Activated CD4-positive, alpha-beta T cell treated with anti-CD3 and anti-CD28 coated beads for 48 hours (primary cell): Measurements from ENCODE around the gene GLI3.

Experiments
- DNase-seq: peaks from one replicate; pipeline ENCODE4 v3.0.0-alpha.2; 2020

Gene GLI3

DNA sequence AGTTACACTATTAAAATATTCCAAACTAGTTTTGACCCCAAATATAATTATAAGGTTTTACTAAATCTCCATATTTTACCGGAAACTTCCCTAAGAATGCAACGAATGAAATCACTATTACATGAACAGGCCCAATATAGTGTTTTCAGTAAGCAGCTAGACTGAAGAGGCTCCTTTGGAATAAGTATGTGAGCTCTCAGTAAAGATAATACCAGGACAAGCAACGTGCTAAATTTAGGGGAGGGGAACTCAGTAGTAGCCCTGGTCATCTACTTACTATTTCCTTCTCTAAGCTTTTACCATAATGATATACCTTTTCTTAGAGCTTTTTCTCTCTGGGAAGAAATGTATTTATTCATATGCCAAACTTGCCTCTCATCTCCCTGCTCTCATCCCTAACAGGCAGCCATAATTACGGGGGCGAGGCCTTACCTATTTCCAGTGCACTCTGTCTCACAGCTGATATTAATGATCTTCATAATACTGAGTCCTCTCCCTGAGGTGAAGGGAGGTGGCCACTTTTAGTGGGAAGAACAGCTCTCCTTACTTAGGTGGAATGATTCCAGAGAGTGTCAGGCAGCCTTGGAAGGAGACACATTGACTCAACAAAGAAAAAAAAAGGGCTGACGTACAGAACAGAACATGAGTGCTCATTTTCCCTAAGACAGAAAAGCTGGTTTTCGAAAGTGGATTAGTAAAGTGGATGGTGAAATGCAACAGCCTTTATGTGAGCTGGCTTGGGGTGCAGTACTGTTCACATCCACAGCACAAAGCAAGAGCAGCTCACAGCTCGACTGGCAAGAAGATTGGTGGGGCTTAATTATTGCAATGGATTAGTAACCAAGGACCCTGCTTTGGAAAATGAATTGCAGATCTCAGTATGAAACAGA lies 165.4 kb downstream of the GLI3 start:
- no peak for DNase-seq

DNA sequence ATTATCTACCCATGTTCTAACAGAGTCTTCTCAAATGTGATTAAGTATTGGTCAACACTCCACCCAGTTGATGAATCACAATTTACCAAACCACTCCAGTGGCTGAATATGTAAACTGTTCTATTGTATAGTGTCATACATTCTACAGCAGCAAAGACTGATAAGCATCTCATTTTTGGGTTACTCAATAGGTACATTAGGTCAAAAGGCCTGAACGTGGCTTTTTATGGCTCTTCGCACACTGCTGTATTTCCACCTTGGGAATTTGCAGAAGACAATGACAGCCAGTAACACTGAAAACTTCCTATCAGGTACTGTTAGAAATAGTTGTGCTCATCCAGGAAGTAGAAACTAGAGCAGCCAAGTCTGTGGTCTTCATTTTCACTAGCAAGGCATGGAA lies 166.9 kb downstream of the GLI3 start:
- no peak for DNase-seq

DNA sequence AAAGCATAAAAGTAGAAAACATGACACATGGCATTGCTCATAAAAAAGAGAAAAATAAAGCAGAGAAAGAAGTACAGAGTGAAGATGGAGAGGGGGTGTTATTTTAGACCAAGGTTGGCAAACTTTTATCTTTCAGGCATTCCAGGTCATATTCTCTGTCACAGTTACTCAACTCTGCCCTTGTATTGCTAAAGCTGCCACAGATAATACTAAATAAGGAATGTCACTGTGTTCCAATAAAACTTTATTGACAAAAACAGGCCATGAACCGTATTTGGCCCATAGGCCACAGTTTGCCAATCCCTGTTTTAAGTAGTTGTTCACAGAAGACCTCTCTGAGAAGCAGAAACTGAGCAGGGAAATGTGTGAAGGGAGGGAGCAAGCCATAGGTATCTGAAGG lies 167.4 kb downstream of the GLI3 start:
- no peak for DNase-seq

DNA sequence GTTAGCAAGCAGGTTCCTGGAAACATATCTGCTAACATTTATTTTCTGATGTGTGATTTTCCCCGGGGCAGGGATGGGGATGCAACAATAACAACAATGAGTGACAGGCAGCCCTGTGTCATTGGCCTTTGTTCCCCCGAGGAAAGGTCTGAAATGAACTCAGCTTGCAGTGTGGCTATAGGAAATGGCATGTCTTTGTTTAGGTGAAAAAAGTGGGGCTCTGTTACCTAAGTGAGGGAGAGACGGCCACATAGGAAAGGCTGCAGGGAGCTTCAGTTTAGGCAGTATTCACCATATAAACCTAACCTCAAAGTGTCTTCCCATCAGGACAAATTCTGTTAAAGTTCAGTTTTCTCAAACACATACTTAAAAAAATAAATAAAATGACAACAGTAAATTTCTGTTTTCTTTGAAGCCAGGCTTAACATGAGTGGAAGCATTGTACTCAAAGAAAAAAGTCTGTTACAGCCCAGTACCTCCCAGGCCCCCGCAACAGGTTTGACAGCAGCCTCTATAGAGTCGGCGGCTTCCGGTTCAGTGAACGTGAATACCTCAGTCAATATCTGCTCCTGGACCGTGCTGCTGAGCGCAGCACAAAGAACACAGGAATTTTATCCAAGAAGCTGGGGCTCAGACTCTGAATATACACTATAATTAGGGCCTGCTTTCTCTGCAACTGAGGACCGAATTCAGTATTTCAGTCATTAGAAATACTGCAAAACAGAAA lies 168.3 kb downstream of the GLI3 start:
- DNase-seq, result no peak

DNA sequence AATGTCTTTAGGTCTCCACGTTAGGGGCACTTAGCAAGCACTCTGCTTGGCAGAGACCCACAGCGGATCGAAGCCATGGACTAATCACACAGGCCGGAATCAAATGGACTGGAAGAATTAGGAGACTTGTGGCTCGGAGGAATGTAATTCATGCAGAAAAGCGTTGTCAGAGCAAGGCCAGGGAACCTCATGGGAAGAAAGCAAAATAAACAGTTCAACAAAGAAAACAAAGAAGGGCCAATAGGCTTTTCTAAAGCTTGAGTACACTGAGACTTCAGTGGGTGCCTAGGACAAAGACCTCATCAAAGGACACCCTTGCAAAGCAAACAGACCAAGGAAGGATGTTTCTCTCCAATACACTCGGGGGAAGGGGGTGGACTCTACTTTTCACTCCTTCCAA lies 171.1 kb downstream of the GLI3 start:
- no peak for DNase-seq

DNA sequence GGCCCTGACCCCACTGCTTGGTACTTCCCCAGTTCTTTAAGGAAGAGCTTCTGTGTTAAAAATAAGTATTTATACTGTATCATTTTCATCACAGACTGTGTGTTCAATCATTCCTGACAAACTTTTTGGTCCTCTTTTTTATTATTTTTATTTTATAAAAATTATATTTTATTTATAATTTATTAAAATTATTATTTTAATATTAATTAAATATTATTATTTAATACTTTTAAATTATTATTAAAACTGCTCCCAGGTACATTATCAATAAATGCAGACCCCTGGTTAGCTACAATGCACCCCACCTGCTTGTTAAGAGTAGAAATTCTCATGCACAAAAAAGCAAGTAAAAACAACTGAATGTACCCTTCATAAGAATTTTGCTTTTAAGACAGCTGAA lies 172.0 kb downstream of the GLI3 start:
- no peak for DNase-seq

- DNase-seq, result no peak
These were observed 172.5 kb downstream of the GLI3 start for GRCh38 chr7:42064534-42064933.

DNA sequence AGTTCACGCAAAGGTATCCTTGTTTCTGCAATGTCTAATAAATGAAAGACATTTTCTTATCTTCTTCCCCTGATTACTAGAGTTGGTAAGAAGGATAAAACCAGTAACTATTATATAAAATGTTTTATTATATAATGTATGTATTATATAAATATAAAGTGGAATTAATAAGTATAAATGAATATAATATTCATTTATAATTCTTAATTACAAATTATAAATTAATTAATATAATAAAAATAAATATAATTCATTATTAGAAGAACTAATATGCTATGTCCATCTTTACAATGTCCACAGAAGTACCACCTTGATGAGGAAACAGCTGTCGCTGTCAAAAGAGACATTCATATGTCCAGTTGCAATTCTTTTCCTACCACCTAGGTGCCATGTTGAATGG lies 177.7 kb downstream of the GLI3 start:
- DNase-seq, result no peak

- no peak for DNase-seq
These were observed 179.7 kb downstream of the GLI3 start for GRCh38 chr7:42057331-42057730.

GRCh38 chr7:42055171-42055570 lies 181.8 kb downstream of the GLI3 start:
- no peak for DNase-seq

GRCh38 chr7:42053834-42054233 lies 183.2 kb downstream of the GLI3 start:
- DNase-seq, result no peak

- no peak for DNase-seq
These were observed 187.2 kb downstream of the GLI3 start for GRCh38 chr7:42049761-42050160.

DNA sequence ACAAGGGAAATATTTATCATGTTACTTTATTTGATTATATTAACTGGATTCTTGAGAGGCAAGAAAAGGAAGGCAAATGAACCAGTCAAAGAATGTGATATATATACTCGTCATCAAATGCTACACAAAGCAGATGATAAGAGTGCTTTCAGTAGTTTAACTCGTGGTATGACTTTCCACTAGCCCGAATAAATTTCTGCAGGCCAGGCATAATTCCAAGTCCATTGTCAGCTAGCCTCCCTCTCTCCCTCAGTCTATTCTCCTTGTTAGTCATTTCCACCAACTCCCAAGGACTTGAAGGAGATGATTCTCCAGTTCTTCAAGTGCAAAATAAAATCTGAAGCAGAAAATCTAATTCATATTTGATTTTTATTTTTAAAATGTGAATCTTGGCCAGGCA lies 190.5 kb downstream of the GLI3 start:
- no peak for DNase-seq

DNA sequence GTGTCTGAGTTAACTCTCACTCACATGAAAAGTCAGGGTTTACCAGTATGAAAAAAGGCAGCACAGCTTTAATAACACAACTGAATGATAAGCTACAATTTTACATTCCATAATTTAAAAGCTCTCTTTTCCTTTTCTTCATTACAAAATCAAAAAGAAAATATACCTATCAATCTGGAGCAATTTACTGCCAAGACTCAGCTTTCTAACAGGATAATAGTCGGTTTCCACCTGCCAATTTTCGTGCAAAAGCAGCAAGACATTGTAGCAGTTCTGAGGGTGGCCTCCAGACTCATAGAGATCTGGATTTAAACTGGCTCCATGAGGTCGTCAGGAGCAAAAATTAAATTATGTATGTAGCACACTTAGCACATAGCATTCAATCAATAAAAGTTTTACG lies 191.0 kb downstream of the GLI3 start:
- DNase-seq, result no peak

GRCh38 chr7:42039921-42040320 lies 197.1 kb downstream of the GLI3 start:
- DNase-seq, result no peak

GRCh38 chr7:42035210-42035609 lies 201.8 kb downstream of the GLI3 start:
- no peak for DNase-seq

DNA sequence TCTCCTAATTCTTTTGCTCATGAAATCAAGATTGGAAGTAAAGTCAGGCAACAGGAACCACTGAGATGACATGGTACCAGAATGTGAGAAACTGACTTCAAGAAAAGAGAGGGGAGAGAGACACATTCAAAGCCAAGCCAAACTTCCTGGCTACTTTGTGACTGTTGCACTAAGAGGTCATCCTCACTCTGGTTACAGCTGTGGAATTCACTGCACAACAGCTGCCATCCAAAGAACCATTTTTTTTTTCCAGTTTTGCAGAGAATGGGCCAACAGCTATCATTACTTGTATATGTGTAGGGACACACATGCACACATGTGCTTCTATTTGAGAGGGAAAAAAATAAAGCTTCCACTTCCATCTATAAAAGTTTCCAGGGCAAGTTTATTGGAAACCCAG lies 203.5 kb downstream of the GLI3 start:
- no peak for DNase-seq

GRCh38 chr7:42029405-42029804 lies 207.6 kb downstream of the GLI3 start:
- DNase-seq, result no peak

- no peak for DNase-seq
These were observed 209.5 kb downstream of the GLI3 start for GRCh38 chr7:42027521-42027920.

DNA sequence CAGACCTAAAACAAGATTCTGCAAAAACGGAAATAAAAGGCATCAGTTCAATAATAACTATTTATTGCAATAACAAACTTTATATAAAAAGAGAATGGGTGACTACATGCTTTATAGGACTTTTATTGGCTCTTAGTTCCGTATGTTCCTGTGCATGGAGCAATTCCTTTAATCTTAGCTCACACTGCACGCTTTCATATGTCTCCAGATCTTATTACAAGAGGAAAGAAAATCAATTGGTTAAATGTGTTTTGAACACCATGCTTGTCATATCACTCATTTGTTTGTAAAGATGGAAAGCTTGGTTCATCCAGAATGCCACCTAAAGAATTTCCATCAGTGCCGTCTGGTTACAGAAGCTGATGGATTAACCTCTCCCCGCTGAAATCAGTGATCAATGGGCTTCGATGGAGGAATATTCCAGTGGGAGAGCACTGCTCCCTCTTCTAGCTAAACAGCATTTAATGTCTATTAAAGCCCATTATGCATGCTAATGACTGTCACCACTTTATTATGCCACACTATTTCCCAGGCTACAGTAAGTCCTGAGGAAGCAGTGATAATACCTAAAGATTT lies 210.3 kb downstream of the GLI3 start:
- no peak for DNase-seq

GRCh38 chr7:42025635-42026375 lies 211.2 kb downstream of the GLI3 start:
- no peak for DNase-seq

DNA sequence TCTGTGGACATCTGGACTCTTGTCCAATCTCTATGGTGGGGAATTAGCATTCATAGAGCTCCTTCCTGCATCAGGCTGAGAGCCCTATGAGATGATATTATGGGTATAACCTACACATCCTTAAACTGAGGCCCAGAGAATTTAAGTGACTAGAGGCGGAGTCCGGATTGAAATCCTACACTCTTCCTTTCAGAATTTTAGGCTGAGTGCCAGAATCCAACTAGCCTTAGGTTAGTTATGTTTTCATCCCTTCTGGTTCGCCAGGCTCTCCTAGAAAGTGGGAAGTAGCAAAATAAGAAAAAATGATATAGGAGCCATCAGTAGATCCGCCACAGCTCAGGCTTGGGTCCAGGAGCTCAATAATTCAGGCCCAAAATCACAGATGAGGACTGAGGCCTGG lies 212.5 kb downstream of the GLI3 start:
- no peak for DNase-seq

GRCh38 chr7:42023262-42023661 lies 213.7 kb downstream of the GLI3 start:
- DNase-seq, result no peak
